Measurements from ENCODE around the gene CYP4F12.

Gene CYP4F12

DNA sequence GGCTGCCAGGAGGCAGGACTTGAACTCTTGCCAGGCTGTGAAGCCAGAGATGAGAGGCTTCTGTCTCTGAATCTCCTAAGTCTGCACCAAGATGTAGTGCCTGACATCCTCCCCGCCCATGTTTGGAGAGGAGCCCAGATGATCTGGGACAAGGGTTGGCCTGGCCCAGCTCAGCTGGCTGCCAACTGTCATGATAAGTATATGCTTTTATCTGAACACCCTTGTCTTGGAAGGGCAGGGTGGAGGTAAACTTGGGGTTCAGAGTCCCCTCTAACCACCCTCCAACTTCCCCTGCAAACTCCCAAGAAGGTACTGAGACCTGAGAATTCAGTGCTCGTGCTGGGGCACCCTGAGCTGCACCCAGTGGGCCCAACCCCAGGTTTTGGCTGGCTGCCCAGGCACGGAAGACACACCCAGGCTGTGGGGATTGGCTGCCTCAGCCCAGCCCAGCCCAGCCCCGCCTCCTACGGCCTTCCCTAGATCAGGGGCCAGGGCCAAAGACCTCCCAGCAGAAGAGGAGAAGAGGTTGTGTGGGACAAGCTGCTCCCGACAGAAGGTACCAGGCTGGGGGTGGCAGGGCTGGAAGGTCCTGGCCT is at the start of gene CYP4F12:
Gene CYP4F12 (plus strand): TSS at position 508 of the 596 bp plus-strand sequence. CDS start 443 bp downstream, outside the sequence.
- peak in 1 of 2 donors; percentile 4 for DNase-seq (ENCODE audit: low read depth in 2 of 2)

DNA sequence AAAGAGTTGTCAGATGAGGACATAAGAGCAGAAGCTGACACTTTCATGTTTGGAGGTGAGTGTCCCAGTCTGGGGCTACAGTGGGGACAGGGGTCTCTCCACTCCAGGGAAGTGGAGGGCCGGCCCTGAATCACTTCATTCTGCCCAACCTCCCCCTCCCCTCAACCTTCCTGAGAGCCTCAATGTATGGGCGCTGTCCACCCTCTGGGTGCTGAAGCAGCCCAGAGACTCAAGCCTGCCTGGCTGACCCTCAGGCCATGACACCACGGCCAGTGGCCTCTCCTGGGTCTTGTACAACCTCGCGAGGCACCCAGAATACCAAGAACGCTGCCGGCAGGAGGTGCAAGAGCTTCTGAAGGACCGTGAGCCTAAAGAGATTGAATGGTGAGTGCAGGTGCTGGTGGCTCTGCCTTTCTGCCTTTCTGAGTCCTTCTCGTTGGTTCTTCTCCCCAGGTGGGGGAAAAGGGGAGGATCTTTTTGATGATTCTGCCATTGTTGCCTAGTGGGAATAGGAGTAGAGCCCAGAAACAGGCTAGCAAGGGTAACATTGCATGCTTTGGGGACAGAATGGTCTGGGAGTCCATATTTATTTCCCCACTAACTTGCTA is 49.1 kb upstream of the CYP4F12 start:
- no peak for DNase-seq (ENCODE audit: low read depth in 2 of 2)

- DNase-seq (ENCODE audit: low read depth in 2 of 2) = no peak
Observed at GRCh38 chr19:15628236-15629002, 44.5 kb upstream of the CYP4F12 start.

GRCh38 chr19:15629003-15629880 is 43.6 kb upstream of the CYP4F12 start:
- DNase-seq (ENCODE audit: low read depth in 2 of 2) = peak; percentile 90

GRCh38 chr19:15631817-15632216 is 41.1 kb upstream of the CYP4F12 start:
- DNase-seq (ENCODE audit: low read depth in 2 of 2) = no peak

GRCh38 chr19:15633082-15633835 is 39.6 kb upstream of the CYP4F12 start:
- DNase-seq (ENCODE audit: low read depth in 2 of 2) = no peak

GRCh38 chr19:15634105-15634504 is 38.8 kb upstream of the CYP4F12 start:
- no peak for DNase-seq (ENCODE audit: low read depth in 2 of 2)

DNA sequence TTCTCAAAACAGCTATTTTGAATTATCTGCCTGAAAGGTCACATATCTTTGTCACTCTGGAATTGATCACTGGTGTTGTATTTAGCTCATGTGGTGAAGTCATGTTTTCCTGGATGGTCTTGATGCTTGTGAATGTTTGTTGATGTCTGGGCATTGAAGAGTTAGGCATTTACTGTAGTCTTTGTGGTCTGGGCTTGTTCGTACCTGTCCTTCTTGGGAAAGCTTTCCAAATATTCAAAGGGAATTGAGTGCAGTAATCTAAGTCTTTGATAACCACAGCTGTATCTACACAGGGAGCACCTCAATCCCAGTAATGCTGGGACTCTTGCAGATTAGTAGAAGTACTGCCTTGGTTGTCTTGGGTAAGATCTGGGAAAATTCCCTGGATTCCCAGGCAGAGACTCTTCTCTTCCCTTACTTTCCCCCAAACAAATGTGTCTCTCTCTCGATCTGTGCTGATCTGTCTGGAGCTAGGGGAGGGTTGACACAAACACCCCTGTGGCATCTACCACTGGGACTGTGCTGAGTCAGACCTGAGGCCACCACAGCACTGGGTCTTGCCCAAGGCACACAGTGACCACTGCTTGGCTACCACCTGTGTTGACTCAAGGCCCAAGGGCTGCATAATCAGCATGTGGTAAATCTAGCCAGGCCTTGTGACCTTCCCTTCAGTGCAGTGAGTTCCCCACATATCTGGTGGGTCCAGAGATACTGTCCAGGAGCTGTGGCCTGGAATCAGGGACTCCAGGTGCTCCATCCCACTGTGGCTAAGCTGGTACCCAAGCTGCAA is 37.7 kb upstream of the CYP4F12 start:
- no peak for DNase-seq (ENCODE audit: low read depth in 2 of 2)

DNA sequence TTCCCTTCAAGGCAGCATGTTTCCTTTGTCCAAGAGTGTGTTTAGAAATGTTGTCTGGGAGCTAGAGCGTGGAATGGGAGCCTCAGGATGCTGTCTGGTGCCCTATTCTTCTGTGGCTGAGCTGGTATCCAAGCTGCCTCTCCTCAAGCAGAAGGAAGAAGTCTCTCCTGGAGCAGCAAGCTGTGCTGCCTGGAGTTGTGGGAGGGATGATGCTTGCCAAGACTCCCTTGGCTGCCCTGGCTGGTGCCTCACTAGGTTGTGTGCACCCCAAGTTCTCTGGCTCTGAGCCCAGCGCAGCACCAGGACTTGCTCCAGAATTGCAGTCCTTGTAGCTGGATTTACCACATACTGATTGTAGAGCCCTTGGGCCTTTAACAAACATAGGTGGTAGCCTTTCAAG is 36.9 kb upstream of the CYP4F12 start:
- DNase-seq (ENCODE audit: low read depth in 2 of 2) = no peak

- DNase-seq (ENCODE audit: low read depth in 2 of 2) = no peak
Observed at GRCh38 chr19:15639596-15639995, 33.3 kb upstream of the CYP4F12 start.

- no peak for DNase-seq (ENCODE audit: low read depth in 2 of 2)
Observed at GRCh38 chr19:15640294-15640903, 32.5 kb upstream of the CYP4F12 start, which contains the start of gene CYP4F3. Gene CYP4F3 (plus strand): TSS chr19:15640897. CDS start chr19:15641416, 519 bp downstream.

DNA sequence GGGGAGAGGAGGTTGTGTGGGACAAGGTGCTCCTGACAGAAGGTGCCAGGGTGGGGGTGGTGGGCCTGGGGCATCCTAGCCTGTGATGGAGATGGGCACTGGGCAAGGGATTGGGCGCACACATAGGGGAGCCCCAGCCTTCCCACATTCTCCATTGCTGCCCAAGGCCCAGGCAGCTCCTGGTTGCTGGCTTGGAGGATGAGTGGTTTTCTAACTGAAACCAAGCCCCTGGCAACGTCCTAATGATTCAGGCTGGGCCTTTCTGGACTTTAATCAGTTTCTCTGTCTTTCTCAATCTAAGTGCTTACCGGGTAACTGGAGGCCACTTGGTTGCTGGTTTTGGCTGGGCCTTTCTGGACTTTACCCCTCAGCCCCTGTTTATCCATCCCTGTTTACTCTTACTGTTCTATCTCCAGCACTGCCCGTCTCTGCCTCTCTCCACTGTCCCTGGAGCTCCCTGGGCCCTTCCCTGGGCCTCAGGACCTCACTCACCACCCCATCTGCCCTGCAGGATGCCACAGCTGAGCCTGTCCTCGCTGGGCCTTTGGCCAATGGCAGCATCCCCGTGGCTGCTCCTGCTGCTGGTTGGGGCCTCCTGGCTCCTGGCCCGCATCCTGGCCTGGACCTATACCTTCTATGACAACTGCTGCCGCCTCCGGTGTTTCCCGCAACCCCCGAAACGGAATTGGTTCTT is 31.8 kb upstream of the CYP4F12 start:
- DNase-seq (ENCODE audit: low read depth in 2 of 2) = no peak

- no peak for DNase-seq (ENCODE audit: low read depth in 2 of 2)
Observed at GRCh38 chr19:15641901-15642491, 30.9 kb upstream of the CYP4F12 start.

DNA sequence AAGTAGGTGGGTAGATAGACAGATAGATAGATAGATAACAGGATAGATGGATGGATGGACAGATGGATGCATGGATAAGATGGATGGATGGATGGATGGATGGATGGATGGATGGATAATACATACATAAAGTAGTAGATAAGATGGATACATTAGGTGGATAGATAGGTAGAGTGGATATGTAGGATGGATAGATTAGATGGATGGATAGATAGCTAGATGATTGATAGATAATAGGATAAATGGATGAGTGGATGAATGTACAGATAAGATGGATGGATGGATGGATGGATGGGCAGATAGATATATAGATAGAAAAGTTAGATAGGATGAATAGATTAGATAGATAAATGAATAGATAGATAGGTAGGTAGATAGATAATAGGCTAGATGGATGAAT is 30.1 kb upstream of the CYP4F12 start:
- no peak for DNase-seq (ENCODE audit: low read depth in 2 of 2)

DNA sequence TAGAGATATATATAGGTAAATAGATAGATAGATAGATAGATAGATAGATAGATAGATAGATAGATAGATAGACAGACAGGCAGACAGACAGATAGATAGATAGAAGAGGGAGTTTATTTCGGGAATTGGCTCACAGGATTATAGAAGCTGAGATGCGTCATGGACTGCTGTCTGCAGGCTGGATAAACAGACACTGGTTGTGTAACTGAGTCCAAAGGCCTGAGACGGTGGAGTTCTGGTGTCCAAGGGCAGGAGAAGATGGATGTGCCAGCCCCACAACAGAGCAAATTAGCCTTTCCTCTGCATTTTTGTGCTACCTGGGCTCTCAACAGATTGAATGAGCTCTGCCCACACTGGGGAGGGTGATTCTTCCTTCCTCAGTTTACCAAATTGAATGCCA is 29.5 kb upstream of the CYP4F12 start:
- DNase-seq (ENCODE audit: low read depth in 2 of 2) = no peak

DNA sequence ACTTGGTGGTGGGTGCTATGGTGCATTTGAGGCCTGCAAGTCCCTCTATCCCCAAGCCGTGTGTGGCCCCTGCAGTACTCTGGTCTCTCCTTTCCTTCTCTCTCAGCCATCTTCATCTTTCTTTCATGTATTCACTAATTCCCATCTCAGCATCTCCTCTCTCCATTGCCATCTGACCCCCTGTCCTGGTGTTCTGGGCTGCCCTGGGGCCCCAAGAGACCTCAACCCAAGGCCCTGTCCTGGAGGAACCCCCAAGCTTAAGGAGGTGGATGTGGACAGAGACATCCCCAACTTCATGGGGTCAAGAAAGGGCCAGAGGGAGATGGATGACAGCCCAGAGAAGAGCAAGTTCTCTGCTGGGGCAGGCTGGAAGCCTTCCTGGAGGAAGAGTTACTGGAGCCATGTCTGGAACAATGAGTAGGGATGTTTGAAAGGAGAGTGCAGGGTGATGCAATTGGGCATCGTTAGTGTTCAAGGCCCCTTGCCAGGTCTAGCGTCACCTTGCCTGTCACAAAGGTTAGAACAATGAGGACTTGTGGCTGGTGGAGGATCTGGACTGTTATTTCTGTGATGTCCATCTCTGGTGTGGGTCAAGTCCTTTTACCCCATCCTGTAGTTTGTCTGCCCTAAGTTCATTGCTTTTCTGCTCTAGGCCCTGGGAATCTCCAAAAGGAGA is 28.7 kb upstream of the CYP4F12 start:
- DNase-seq (ENCODE audit: low read depth in 2 of 2) = no peak

- no peak for DNase-seq (ENCODE audit: low read depth in 2 of 2)
Observed at GRCh38 chr19:15644816-15645215, 28.1 kb upstream of the CYP4F12 start.

DNA sequence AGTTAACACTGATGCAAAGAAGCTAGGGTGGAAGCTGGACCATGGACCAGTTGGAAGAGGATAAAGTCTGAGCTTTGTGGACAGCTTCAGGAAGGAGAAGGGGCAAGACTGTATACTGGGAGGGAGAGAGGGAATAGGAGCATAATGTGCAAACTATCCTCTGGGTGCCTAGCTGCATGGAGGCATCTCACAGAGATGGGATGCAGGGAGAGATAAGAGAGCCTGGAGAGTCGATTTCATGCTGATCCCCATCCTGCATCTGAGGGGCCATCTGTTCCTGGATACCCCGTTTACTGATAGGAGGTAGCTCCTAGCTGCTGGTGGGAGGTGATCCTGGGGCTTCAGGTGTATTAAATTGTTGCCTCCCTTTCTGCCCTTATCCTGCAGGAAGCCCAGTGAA is 23.4 kb upstream of the CYP4F12 start:
- no peak for DNase-seq (ENCODE audit: low read depth in 2 of 2)
